Endothelial cell of umbilical vein (primary cell): Measurements from ENCODE around the gene OLFM2. TPM values are rescaled to one million over a fixed set of nuclear protein-coding genes. Genes with fewer than 3 reads are reported as not detected.

Source experiments
- BruUV-seq: library from RNA; stranded (reverse); fragments of 400-500 nt; replicated peaks from 2 replicates; lab custom pipeline; 2021; lab: Mats Ljungman, UMichigan
- CTCF ChIA-PET: fragments of 300-600, 350-600 bp; sonication (Branson Sonifier 250); formaldehyde crosslinking; loops from one replicate; lab custom pipeline; 2021; ENCODE audit warnings: antibody characterized with exemption, inconsistent platforms; lab: Charles Lee
- POLR2A ChIA-PET: fragments of 300-600, 350-600 bp; sonication (Branson Sonifier 250); formaldehyde crosslinking; loops from one replicate; lab custom pipeline; 2021; ENCODE audit warnings: antibody characterized with exemption, inconsistent platforms; lab: Charles Lee
- DNase-seq: peaks from one replicate; pipeline ENCODE4 v3.0.0-alpha.2; 2011; ENCODE audit warnings: low read depth, low spot score
- FAIRE-seq: peaks from 2 replicates; lab custom pipeline; 2011; peaks lifted over from hg19 to GRCh38; lab: Jason Lieb, UNC
- H2AFZ ChIP-seq: 2 replicates; pipeline ENCODE4 v1.6.0; 2012; ENCODE audit warnings: low read depth, low read length, control low read depth, inconsistent platforms
- H3K27ac ChIP-seq: 2 replicates; pipeline ENCODE4 v1.5.1; 2011; ENCODE audit warnings: low read depth, mild to moderate bottlenecking, control low read depth, low read length, moderate library complexity; ENCODE audit not compliant: insufficient read depth
- H3K27me3 ChIP-seq, 2 experiments: 2 replicates each; pipeline versions ENCODE4 v1.6.0 to v1.6.1; 2011; ENCODE audit warnings: low read length in 2 of 2, mixed read lengths in 1 of 2; ENCODE audit not compliant: control insufficient read depth in 2 of 2, insufficient read depth in 2 of 2
- H3K36me3 ChIP-seq, 2 experiments: 2 replicates in 1 of 2; 3 replicates in 1 of 2; pipeline ENCODE4 v1.5.1; 2011; ENCODE audit warnings: low read length in 2 of 2, mild to moderate bottlenecking in 1 of 2, moderate library complexity in 1 of 2; ENCODE audit not compliant: control insufficient read depth in 2 of 2, insufficient read depth in 2 of 2; ENCODE audit errors: extremely low read depth in 1 of 2
- H3K4me1 ChIP-seq: 3 replicates; pipeline ENCODE4 v1.5.1; 2011; ENCODE audit warnings: mild to moderate bottlenecking, low read length; ENCODE audit not compliant: control insufficient read depth, insufficient read depth; ENCODE audit errors: extremely low read depth
- H3K4me2 ChIP-seq: 2 replicates; pipeline ENCODE4 v1.6.1; 2011; ENCODE audit warnings: low read length, control low read depth, mixed read lengths; ENCODE audit not compliant: insufficient read depth
- H3K4me3 ChIP-seq, 3 experiments: fragments of 200-600 bp in 1 of 3; sonication (generic), shearing (Covaris generic) in 1 of 3; replicated peaks in 1 of 3; 2 replicates each; pipeline ENCODE4 v1.5.1; 2011 to 2016; ENCODE audit warnings: control low read depth in 3 of 3, low read length in 3 of 3, mild to moderate bottlenecking in 2 of 3, inconsistent platforms in 1 of 3, low read depth in 1 of 3, moderate library complexity in 1 of 3; ENCODE audit not compliant: insufficient read depth in 1 of 3
- H3K79me2 ChIP-seq: 2 replicates; pipeline ENCODE4 v1.6.0; 2012; ENCODE audit warnings: low read length, inconsistent platforms; ENCODE audit not compliant: control insufficient read depth, insufficient read depth
- H3K9ac ChIP-seq: replicated peaks from 2 replicates; pipeline ENCODE3; 2011; ENCODE audit warnings: low read length, control low read depth; ENCODE audit not compliant: insufficient read depth; ENCODE audit errors: extremely low read depth
- H3K9me1 ChIP-seq: replicated peaks from 3 replicates; pipeline ENCODE4 v1.6.0; 2011; ENCODE audit warnings: mild to moderate bottlenecking, low read length; ENCODE audit not compliant: control insufficient read depth, insufficient read depth; ENCODE audit errors: extremely low read depth
- H3K9me3 ChIP-seq: replicated peaks from 2 replicates; pipeline ENCODE4 v1.5.1; 2012; ENCODE audit warnings: low read length, inconsistent platforms; ENCODE audit not compliant: control insufficient read depth, insufficient read depth
- H4K20me1 ChIP-seq: replicated peaks from 2 replicates; pipeline ENCODE3; 2011; ENCODE audit warnings: mild to moderate bottlenecking, low read length; ENCODE audit not compliant: control insufficient read depth, insufficient read depth; ENCODE audit errors: extremely low read depth
- CTCF ChIP-seq, 2 donors: IDR thresholded peaks; 1 replicate in 1 of 2; 2 replicates in 1 of 2; pipeline ENCODE4 v1.5.1; 2011; ENCODE audit warnings: low read length in 2 of 2, mild to moderate bottlenecking in 2 of 2, moderate library complexity in 2 of 2, control low read depth in 1 of 2, inconsistent platforms in 1 of 2, low read depth in 1 of 2; ENCODE audit not compliant: insufficient read depth in 1 of 2; ENCODE audit errors: extremely low read depth in 1 of 2
- GATA2 ChIP-seq: IDR thresholded peaks from 2 replicates; pipeline ENCODE4 v1.7.0; 2011; ENCODE audit warnings: low read depth, mild to moderate bottlenecking, moderate library complexity, mixed read lengths, low read length; ENCODE audit not compliant: insufficient read length, insufficient read depth
- JUN ChIP-seq: IDR thresholded peaks from 2 replicates; pipeline ENCODE4 v1.6.1; 2011; ENCODE audit warnings: borderline replicate concordance, low read depth; ENCODE audit not compliant: insufficient read length, insufficient read depth
- POLR2AphosphoS5 ChIP-seq: IDR thresholded peaks from 2 replicates; pipeline ENCODE4 v1.6.1; 2012; ENCODE audit warnings: low read depth, mild to moderate bottlenecking, control low read depth, low read length, moderate library complexity; ENCODE audit not compliant: insufficient read depth
- dilution Hi-C: fragments of 300-500 bp; cut with MboI; formaldehyde crosslinking; loops from one replicate; pipeline ENCODE4 v1.15.0; 2019; ENCODE audit warnings: low sequenced_read_pairs; ENCODE audit not compliant: extremely low pct_ligation_motif_present
- intact Hi-C: fragments of 100-400 bp; cut with micrococcal nuclease; formaldehyde crosslinking; loops from one replicate; pipeline ENCODE4 v1.10.0; 2022
- polyA plus RNA-seq, 4 experiments: library from polyadenylated mRNA; depleted of rRNA in 3 of 4; stranded (reverse) in 3 of 4; unstranded in 1 of 4; fragments of >200 nt; gene quantifications; 2 replicates each; pipeline versions ENCODE4 v1.2.1 to v1.2.3, GENCODE V29; 2011 to 2012; ENCODE audit warnings: missing spikeins in 1 of 4
- total RNA-seq: library from RNA; stranded (reverse); gene quantifications from 2 replicates; pipeline ENCODE4 v1.2.3, GENCODE V29; 2021

Gene OLFM2
- total and polyA plus RNA-seq, 2 donors (not counting 3 experiments of a cell fraction or from before 2014, with no cell fraction given): 0.91 to 1.9 TPM

DNA sequence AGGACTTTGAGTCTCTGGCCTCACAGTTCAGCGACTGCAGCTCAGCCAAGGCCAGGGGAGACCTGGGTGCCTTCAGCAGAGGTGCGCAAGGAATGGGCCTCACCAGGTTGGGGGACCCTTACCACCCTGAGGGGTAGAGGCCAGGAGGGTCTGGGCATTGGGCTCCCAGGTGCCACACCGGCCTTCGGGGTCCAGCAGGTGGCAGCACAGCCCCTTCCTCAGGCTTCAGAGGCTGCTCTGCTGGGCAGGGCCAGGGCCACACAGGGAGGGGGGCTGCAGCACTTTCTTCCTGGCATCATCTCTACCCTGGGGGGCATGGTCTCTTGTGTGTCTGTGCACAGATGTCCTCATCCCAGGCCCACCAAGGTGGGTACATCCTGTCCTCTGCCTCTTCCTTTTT lies 88.3 kb downstream of the OLFM2 start:
- Histone ChIP-seq H3K9ac (no peak overlapping the region), H3K27me3 (no peaks in the 10 kb centered on the region), H3K9me1 (no peaks in the 10 kb centered on the region), H3K4me3 (no peak overlapping the region), H3K79me2 (no peaks in the 10 kb centered on the region), H4K20me1 (no peaks in the 10 kb centered on the region), H3K4me2 (no peak overlapping the region), H3K36me3 (peaks cover 0 to 22% of the 10 kb centered on the region in 2 experiments), H3K9me3 (no peaks in the 10 kb centered on the region), H3K27ac (no peak overlapping the region), H2AFZ (no peak overlapping the region), H3K4me1 (no peaks in the 10 kb centered on the region)
- no TSS peak for BruUV-seq
- intact Hi-C loops: loop anchor here (1.0 to 5.0 kb wide), 2 partner anchors 66 to 711 kb away; no protein-coding TSS in a partner anchor
- dilution Hi-C loops: no loop called here
- FAIRE-seq: no peak
- no peak for DNase-seq
- POLR2A ChIA-PET: no interaction called here
- CTCF ChIA-PET: interaction anchor here (1.2 kb wide), 1 partner anchor 643 kb away, joined by 3 read pairs; no protein-coding TSS in a partner anchor
- no peak for TF ChIP-seq JUN
- TF ChIP-seq GATA2: no peak
- TF ChIP-seq CTCF (IDR thresholded peaks at IDR 0.05; ENCODE audit: extremely low read depth in 1 of 2, insufficient read depth in 1 of 2, low read depth in 1 of 2, low read length in 2 of 2): peak; percentile 28 to 61
- no peak for TF ChIP-seq POLR2AphosphoS5
